HG02943 (cell line): Measurements from ENCODE around the gene DDX39A.
"Not testable (repeated sequence)": the region's sequence is repeated elsewhere in the genome, so short reads cannot be mapped to it uniquely, and the experiment has no call there.

ENCODE experiments used
- ATAC-seq: cut with Tn5 transposase; IDR thresholded peaks from one replicate; pipeline ENCODE4 v1.9.1; 2021; ENCODE audit warnings: mild to moderate bottlenecking, low read depth, moderate library complexity; ENCODE audit not compliant: unreplicated experiment

The DDX39A gene

DNA sequence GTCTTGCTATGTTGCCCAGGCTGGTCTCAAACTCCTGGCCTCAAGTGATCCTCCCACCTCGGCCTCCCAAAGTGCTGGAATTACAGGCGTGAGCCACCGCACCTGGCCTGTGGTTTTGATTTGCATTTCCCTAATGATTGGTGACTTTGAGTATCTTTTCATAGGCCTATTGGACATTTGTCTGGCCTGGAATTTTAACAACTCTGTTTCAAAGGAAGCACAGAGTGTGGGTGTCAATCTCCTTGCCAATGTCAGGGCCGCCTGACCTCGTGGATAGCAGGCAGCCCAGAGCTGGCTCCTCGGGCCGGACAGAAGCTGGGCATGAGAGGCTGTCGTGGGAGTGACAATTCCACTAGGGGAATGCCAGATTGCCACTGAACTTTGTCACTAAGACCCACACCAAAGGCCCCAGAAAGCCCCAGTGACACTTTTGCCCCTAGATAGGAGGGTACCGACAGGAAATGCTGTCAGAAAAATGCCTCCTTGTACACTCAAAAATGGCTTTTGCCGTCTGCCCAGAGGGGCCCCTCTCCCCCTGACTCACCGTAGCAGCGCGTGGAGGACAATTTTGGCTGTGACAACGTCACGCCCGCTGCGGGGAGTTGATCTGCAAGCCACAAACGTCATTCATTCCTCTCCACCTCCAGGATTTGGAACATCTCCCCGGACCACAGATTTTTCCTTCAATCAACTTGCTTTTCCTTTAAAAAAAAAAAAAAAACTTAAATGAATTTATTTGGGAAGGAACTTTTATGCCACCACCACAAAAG is 49.6 kb downstream of the DDX39A start:
- ATAC-seq: no peak

DNA sequence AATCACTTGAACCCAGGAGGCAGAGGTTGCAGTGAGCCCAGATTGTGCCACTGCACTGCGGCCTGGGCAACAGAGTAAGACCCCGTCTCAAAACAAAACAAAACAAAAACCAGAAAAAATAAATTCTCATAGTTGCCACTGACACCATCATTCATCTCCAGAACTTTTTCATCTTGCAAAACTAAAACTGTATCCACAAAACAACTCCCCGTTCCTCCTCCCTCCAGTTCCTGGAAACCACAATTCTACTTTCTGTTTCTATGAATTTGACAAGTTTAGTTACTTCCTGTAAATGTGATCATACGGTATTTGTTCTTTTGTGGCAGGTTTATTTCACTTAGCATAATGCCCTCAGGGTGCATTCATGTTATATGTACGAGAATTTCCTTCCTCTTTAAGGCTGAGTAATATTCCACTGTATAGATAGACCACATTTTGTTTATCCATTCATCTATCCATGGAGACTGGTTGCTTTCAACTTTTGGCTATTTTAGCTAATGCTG is 51.1 kb downstream of the DDX39A start:
- no peak for ATAC-seq

- no peak for ATAC-seq
Observed at GRCh38 chr19:14367016-14367415, 52.1 kb downstream of the DDX39A start.

DNA sequence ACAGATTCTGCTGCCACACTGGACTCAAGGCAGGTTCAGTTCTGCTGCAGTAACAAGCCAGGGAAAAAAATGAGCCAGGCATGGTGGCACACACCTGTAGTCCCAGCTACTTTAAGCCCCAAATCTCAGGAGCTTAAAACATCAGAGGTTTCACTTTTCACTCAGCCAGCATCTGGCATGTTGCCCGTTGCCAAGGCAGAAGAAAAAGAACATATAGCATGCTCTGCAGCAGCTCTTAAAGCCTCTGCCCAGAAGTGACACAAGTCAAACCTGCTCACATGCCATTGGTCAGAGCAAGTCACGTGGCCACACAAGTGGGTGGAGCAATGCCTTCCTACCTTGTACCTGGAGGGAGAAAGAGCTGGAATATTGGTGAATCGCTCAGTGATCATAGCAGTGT is 52.6 kb downstream of the DDX39A start:
- ATAC-seq: no peak

GRCh38 chr19:14364098-14364443 is 55.1 kb downstream of the DDX39A start:
- ATAC-seq: not testable (repeated sequence)

DNA sequence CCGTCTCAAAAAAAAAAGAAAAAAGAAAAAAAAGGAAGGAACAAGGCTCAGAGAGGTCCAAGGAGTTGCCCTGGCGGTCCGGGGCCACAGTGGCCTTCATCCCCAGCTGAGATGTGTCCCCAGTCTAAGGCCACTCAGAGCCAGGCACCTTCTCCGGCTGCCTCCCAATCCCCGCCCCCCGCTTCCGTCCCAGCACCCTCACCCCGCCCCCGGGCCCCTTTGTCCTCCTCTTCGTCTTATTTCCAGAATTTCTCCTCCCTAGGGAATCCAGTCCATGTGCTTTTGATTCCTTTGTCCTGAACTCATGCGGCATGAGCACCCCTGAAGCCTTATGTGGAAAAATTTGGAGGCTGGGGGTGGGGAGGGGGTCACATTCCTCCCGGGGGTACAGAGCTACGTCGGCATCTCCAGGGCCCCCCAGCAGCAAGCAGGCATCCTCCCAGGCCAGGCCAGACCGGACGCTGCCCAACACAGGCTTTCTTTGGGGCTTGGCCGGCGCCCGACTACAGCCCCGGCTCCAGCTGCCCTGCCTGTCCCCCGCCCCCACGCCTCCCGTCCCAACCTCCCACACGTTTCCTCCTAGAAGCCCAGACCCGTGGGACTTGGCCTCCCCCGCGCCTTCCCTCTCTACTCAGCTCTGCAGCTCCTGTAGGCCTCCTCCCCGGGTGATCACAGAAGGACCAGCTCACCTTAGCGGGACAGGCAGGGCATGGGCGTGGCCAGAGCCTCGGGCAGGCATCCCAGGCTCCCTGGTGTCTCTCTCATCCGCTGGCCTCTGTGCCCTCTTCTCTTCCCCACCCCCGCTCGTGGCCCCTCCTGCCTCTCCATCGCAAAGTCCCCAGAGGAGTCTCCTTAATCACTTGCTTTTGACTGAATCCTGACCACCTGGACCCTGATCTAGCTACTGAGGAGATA is 55.7 kb downstream of the DDX39A start:
- ATAC-seq: no peak

DNA sequence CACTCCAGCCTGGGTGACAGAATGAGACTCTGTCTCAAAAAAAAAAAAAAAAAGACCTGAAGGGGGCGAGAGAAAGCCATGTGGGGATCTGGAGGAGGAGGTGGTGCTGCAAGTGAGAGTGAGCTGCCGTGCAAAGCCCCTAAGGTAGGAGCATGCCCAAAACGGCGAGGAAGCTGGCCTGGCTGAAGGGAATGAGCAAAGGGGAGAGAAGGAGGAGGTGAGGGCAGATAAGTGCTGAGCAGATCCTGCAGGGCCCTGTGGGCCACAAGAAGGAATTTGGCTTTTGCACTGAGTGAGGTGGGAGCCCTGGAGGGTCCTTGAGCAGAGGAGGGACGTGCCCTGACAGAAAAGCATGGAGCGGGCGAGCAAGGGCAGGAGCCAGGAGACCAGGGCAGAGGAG is 57.3 kb downstream of the DDX39A start:
- no peak for ATAC-seq
